PC-3 (cell line): ENCODE results near the gene CGB1. TPM values are rescaled to one million over a fixed set of nuclear protein-coding genes. Genes with fewer than 3 reads are reported as not detected.

Source experiments
- ATAC-seq: fragments of 200-7000 bp; cut with Tn5 transposase; 2 replicates; pipeline ENCODE4 v1.9.1; 2020; ENCODE audit warnings: mild to moderate bottlenecking, moderate library complexity
- BruUV-seq: library from RNA; stranded (reverse); fragments of 400-500 nt; replicated peaks from 2 replicates; lab custom pipeline; 2021; lab: Mats Ljungman, UMichigan
- CTCF ChIA-PET: fragments of 300-600 bp; sonication (Branson Sonifier 250); formaldehyde crosslinking; loops from one replicate; lab custom pipeline; 2022; ENCODE audit warnings: antibody characterized with exemption; lab: Charles Lee
- POLR2A ChIA-PET: fragments of 300-600 bp; sonication (Branson Sonifier 250); formaldehyde crosslinking; loops from one replicate; lab custom pipeline; 2022; ENCODE audit warnings: antibody characterized with exemption; ENCODE audit not compliant: unreplicated experiment; lab: Charles Lee
- DNase-seq: peaks from one replicate; pipeline ENCODE4 v3.0.0-alpha.2; 2015
- H2AFZ ChIP-seq: fragments of 300-600 bp; sonication (generic); 2 replicates; pipeline ENCODE4 v1.6.0; 2016; ENCODE audit warnings: antibody characterized with exemption, low read length
- H3F3A ChIP-seq: fragments of 300-600 bp; sonication (generic); one replicate; pipeline ENCODE4 v1.6.0; 2017; ENCODE audit warnings: antibody characterized with exemption, low read length, control low read depth, mild to moderate bottlenecking; ENCODE audit not compliant: unreplicated experiment
- H3K27ac ChIP-seq: fragments of 300-600 bp; sonication (generic); 2 replicates; pipeline ENCODE4 v1.5.1; 2016; ENCODE audit warnings: mild to moderate bottlenecking, low read length
- H3K27me3 ChIP-seq: fragments of 300-600 bp; sonication (generic); 2 replicates; pipeline ENCODE4 v1.6.1; 2016; ENCODE audit warnings: low read length, mixed read lengths
- H3K36me3 ChIP-seq: fragments of 300-600 bp; sonication (generic); 2 replicates; pipeline ENCODE4 v1.6.1; 2016; ENCODE audit warnings: low read depth, mixed run types, low read length, mixed read lengths
- H3K4me1 ChIP-seq: fragments of 300-600 bp; sonication (generic); 2 replicates; pipeline ENCODE4 v1.5.1; 2016; ENCODE audit warnings: low read length; ENCODE audit not compliant: insufficient read depth
- H3K4me2 ChIP-seq: fragments of 300-600 bp; sonication (generic); 2 replicates; pipeline ENCODE4 v1.6.0; 2016; ENCODE audit warnings: low read length
- H3K4me3 ChIP-seq: fragments of 300-600 bp; sonication (generic); 2 replicates; pipeline ENCODE4 v1.5.1; 2016; ENCODE audit warnings: mild to moderate bottlenecking, low read length, mixed read lengths
- H3K79me2 ChIP-seq: fragments of 300-600 bp; sonication (generic); 2 replicates; pipeline ENCODE4 v1.6.1; 2017; ENCODE audit warnings: low read length, mixed read lengths
- H3K9ac ChIP-seq: fragments of 300-600 bp; sonication (generic); 2 replicates; pipeline ENCODE4 v1.6.0; 2016; ENCODE audit warnings: mild to moderate bottlenecking, low read length
- H3K9me2 ChIP-seq: fragments of 300-600 bp; sonication (generic); replicated peaks from 2 replicates; pipeline ENCODE4 v1.6.1; 2016; ENCODE audit warnings: mixed run types, low read length, mixed read lengths
- H3K9me3 ChIP-seq: fragments of 300-600 bp; sonication (generic); 2 replicates; pipeline ENCODE4 v1.6.1; 2016; ENCODE audit warnings: low read length, mixed read lengths
- H4K20me1 ChIP-seq: fragments of 300-600 bp; sonication (generic); 2 replicates; pipeline ENCODE4 v1.6.1; 2016; ENCODE audit warnings: low read length, mixed read lengths
- EZH2 ChIP-seq: fragments of 300-600 bp; sonication (generic); IDR thresholded peaks from one replicate; pipeline ENCODE4 v1.6.1; 2017; ENCODE audit warnings: antibody characterized with exemption, mild to moderate bottlenecking, low read length; ENCODE audit not compliant: unreplicated experiment
- EZH2phosphoT487 ChIP-seq: fragments of 300-600 bp; sonication (generic); IDR thresholded peaks from 2 replicates; pipeline ENCODE4 v1.6.1; 2018; ENCODE audit warnings: mild to moderate bottlenecking, antibody characterized with exemption, low read length, borderline replicate concordance
- intact Hi-C: fragments of 100-400 bp; cut with micrococcal nuclease; formaldehyde crosslinking; loops from 2 replicates; pipeline ENCODE4 v1.9.0; 2023
- total RNA-seq: library from RNA; depleted of rRNA; stranded (reverse); fragments of >200 nt; gene quantifications from 2 replicates; pipeline ENCODE4 v1.2.3, GENCODE V29; 2014
- TF ChIP-seq, protein P1 (sequence below): fragments of 300-600 bp; sonication (generic); conservative IDR thresholded peaks from 2 replicates; pipeline ENCODE4 v1.5.1; 2017; ENCODE audit warnings: antibody characterized with exemption, low read depth, mild to moderate bottlenecking, low read length

Gene CGB1
- total RNA-seq, 1 experiment from 2014 or later, result 0.95 TPM

DNA sequence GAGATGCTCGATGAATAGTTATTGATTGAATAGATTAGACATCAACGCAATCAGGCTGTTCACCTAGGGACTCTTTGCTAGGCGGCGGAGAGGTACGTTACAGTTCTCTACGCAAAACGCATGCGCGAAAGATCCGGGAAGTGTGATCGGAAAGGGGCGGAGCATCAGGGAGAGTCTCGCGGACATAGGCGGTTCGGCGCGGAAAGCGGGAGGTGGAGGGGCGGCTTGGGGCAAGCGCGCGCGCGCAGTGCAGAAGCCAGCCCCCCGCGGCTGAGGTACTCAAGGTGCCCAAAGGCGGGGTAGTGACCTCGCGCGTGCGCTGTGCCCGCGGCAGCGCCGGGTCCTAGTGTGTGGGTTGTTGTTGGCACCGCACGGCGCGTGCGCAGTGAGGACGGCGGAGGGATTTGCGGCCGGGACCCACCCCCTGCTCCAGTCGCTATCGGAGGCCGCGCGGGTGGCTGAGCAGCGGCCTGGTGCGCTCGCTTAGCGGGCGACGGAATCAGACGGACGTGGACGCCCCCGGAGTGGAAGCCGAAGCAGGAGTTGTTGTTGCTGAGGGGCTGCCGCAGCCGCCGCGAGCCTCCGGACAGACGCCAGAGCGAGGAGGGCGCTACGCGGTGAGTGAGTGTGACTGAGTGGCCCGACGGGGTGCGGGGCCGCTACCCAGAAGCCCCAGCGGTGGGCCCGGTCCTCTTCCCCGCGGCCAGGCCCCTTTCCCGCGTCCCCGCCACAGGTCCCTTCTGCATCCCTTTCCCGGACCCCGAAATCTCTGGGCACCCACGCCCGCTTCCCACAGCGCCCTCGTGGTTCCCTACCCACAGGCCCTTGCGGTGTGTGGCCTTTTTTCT lies 48.5 kb upstream of the CGB1 start, which contains the start of gene SNRNP70:
Gene SNRNP70, plus strand, starts transcription at position 432 of the 848 bp plus-strand sequence. CDS start 964 bp downstream, outside the sequence.
- Histone ChIP-seq H3K4me2 (peak within 1 kb of the TSS; percentile 99), H3K27me3 (no peaks in the 10 kb centered on the region), H3K79me2 (peaks cover 48% of the 10 kb centered on the region), H3K4me3 (peak within 1 kb of the TSS; percentile 81), H3K27ac (peak within 1 kb of the TSS; percentile 66), H3K36me3 (peaks cover 18% of the 10 kb centered on the region), H4K20me1 (peaks cover 36% of the 10 kb centered on the region), H3K4me1 (peaks cover 4% of the 10 kb centered on the region; the same call in 1 of the 2 replicates), H3K9me3 (no peaks in the 10 kb centered on the region), H3F3A (no peaks in the 10 kb centered on the region), H3K9me2 (no peaks in the 10 kb centered on the region), H2AFZ (peak within 1 kb of the TSS; percentile 97), H3K9ac (peak within 1 kb of the TSS; percentile 99)
- DNase-seq (peak; percentile 97), ATAC-seq (peak; percentile 96)
- no TSS peak for BruUV-seq
- ChIA-PET POLR2A (no interaction called here), CTCF (no interaction called here)
- intact Hi-C loops, result no loop called here
- TF ChIP-seq, protein P1, sequence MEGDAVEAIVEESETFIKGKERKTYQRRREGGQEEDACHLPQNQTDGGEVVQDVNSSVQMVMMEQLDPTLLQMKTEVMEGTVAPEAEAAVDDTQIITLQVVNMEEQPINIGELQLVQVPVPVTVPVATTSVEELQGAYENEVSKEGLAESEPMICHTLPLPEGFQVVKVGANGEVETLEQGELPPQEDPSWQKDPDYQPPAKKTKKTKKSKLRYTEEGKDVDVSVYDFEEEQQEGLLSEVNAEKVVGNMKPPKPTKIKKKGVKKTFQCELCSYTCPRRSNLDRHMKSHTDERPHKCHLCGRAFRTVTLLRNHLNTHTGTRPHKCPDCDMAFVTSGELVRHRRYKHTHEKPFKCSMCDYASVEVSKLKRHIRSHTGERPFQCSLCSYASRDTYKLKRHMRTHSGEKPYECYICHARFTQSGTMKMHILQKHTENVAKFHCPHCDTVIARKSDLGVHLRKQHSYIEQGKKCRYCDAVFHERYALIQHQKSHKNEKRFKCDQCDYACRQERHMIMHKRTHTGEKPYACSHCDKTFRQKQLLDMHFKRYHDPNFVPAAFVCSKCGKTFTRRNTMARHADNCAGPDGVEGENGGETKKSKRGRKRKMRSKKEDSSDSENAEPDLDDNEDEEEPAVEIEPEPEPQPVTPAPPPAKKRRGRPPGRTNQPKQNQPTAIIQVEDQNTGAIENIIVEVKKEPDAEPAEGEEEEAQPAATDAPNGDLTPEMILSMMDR, result no peak
- no peak for TF ChIP-seq EZH2phosphoT487
- no peak for TF ChIP-seq EZH2

DNA sequence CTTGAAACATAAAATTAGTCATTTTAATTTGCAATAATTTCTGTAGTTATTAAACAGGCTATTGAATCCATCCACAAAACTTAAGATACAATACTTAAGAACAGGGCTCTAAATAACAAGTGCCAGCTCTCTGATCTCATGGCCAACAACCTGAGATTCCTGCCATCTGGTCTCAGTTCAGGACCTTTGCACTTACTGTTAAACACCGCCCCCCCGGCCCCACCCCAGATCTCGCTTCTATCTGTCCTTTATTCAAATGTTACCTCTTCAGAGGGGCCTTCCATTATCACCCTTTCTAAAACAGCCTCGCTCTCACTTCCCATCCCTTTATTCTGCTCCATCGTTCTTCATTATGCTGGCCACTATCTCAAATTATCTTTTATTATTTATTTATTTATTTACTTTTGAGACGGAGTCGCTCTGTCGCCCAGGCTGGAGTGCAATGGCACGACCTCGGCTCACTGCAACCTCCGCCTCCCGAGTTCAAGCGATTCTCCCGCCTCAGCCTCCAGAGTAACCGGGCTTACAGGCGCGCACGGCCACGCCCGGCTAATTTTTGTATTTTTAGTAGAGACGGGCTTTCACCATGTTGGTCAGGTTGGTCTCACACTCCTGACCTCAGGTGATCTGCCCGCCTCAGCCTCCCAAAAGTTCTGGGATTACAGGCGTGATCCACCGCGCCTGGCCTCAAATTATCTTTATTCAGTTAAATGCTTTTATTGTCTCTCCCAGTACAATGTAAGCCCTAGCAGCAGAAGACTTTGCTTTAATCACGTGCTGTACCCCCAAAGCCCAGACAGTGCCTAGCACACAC lies 47.7 kb upstream of the CGB1 start:
- intact Hi-C loops, result no loop called here
- no peaks in the 10 kb centered on the region for H3K27me3 ChIP-seq
- peak overlapping the region; percentile 97 for H2AFZ ChIP-seq
- peak overlapping the region; percentile 81 for H3K4me3 ChIP-seq
- TSS peak; percentile 86 for BruUV-seq
- H3K9me2 ChIP-seq, result no peaks in the 10 kb centered on the region
- DNase-seq, result no peak
- POLR2A ChIA-PET, result no interaction called here
- H3K36me3 ChIP-seq, result peaks cover 16% of the 10 kb centered on the region
- H3K9ac ChIP-seq, result peak overlapping the region; percentile 99
- no peaks in the 10 kb centered on the region for H3F3A ChIP-seq
- ATAC-seq, result peak; percentile 4
- H3K79me2 ChIP-seq, result peaks cover 39% of the 10 kb centered on the region
- H3K27ac ChIP-seq, result no peak overlapping the region; the same call in 1 of the 2 replicates
- CTCF ChIA-PET, result no interaction called here
- TF ChIP-seq EZH2phosphoT487 (no peak), EZH2 (no peak)
- TF ChIP-seq, protein P1, result no peak
- peaks cover 34% of the 10 kb centered on the region for H4K20me1 ChIP-seq
- no peaks in the 10 kb centered on the region for H3K9me3 ChIP-seq
- H3K4me2 ChIP-seq, result peak overlapping the region; percentile 99
- peaks cover 4% of the 10 kb centered on the region; the same call in 1 of the 2 replicates for H3K4me1 ChIP-seq
